NCI-H345 treated with DMSO at 0.1 percent for 48 hours (cell line): ENCODE measurements around the gene AP1M1.

Source experiments
- DNase-seq: peaks from one replicate; lab custom pipeline; 2025; ENCODE audit not compliant: unreplicated experiment; lab: John Stamatoyannopoulos, UW

AP1M1 gene

DNA sequence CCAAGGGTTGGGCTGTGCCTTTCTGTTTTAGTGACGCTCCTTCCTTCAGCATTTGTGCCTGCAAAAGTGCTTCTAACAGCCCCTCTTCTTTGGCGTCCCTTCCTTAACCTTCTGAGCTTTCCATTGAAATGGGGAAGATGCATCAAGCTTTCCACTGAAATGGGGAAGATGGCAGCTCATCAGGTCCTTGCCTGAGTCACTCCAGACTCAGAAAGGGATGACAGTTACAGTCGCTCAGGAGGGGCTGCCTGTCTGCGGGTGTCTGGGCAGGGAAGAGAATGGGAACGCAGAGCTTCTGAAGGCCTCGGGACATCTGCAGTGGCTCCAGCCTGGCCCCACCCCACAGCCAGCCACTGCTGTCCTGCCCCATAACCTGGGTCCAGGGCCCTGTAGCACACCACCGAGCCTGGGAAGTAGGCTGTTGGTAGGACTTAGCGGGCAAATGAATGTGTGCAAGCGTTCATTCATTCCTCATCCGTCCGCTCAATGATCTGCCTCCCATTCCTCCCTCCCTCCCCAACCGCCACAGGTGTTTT is 9.8 kb downstream of the AP1M1 start:
- DNase-seq, result no peak

DNA sequence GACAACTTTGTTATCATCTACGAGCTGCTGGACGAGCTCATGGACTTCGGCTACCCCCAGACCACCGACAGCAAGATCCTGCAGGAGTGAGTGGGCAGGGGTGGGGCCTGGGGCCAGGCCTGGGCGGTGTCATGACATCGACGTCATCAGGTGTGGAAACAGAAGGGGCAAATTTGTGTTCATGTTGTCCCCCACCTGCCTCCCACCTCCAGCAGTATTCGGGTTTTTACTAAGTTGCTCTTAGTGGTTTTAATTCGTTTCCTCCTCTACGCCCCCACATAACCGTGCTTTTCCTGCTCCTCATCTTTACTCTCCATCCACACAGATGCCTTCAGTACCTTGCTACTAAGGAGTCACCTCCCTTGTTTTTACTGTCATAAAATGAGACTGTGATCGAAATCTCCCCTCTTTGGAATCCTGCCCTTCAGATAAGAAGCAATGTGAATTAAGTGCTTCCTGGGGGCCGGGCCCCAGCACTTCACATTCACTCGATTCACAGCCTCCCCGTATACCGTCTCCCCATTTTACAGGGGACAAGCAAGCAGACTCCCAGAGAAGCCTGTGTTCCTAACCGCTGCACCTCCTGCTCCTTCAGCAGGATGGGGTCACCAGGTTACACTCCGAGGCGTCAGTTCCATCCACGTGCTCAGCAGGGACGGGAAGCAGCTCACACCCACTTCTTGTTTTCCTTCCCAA is 10.5 kb downstream of the AP1M1 start:
- no peak for DNase-seq

DNA sequence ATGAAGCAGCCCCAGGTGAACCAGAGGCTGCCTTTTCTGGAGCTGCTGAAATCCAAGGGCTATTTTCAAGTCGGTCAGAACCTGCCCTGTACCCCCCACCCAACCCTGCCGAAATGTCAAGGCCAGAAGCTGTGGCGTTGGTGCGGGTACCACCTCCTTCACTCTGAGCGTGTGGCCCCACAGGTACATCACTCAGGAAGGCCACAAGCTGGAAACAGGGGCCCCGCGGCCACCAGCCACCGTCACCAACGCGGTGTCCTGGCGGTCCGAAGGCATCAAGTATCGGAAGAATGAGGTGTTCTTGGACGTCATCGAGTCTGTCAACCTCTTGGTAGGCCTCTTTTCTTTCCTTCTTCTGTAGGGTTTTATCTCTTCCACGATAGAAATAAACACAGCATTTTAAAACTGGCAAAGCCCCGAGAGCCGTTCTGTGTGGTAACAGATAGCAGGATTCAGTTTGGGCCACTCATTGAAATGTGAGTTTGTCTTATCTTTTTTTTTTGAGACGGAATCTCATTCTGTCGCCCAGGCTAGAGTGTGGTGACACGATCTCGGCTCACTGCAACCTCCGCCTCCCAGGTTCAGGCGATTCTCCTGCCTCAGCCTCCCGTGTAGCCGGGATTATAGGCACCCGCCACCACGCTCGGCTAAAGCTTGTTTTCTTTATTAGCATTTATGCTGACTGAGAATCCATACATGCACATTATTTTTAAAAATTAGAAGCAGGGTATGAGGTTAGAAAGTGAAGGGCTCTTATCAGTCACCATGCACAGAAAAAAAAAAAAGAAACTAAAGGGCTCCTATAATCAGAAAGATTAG is 11.3 kb downstream of the AP1M1 start:
- DNase-seq, result no peak

DNA sequence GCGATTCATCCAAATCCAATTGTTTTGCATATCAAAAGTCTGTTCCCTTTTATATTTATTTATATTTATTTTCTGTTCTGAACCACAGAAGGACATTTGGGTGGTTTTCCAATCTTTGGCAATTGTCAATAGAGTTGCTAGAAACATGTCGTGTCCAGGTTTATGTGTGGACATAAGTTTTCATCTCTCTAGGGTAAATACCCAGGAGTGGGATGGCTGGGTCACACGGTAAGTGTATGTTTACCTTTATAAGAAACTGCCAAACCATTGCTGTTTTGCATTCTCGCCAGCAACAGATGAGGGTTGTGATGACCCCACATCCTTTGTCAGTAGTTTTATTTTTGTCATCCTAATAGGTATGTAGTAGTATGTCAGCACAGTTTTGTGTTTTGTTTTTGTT is 12.5 kb downstream of the AP1M1 start:
- DNase-seq, result no peak

DNA sequence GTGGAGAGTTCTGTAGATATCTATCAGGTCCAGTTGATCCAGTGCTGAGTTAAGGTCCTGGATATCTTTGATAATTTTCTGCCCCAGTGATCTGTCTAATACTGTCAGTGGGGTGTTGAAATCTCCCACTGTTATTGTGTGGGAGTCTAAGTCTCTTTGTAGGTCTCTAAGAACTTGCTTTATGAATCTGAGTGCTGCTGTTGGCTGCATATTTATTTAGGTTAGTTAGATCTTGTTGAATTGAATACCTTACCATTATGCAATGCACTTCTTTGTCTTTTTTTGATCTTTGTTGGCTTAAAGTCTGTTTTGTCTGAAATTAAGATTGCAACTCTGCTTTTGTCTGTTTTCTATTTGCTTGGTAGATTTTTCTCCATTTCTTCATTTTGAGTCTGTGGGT is 15.4 kb downstream of the AP1M1 start:
- DNase-seq, result no peak

DNA sequence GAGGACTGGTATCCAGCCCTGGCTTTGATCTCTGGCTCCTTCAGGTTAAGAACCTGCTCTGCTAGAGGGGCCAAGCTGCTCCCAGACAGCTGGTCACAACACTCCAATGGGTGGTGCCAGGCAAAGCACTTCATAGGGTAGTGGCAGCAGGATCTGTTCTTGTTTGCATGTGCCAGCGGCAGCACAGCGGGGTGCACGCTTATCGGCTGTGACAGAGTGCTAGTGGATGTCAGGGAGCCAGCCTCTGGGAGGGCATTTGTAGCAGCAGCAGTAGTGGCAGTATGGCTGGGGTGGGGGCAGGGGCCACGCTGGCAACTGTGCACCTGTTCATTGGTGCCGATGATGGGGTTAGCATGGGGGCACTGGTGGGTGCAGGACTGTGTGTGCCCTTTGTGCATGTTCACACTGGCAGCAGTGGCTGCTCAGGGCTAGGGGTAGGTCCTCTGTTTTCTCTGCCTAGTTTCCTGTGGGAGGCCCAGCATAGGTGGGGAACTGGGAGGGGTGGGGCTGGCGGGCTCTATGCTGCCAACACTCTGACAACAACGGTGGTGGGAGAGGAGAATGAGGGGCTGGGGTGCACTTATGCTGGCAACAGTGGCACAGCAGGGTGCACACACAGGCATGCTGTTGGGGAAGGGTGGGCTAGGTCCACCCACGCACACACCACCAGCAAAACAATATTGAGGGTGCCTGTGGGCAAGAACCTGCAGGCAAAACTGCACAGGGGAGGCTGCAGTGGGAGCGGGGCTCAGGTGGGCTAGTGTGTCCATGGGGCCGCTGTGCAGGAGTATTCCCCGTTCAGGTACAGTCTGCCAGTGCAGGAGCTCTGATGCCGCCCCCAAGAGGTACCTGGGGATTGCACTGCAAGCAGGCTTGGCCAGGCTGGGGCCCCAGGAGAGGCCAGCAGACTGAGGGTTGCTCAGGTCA is 19.3 kb downstream of the AP1M1 start:
- DNase-seq, result peak; percentile 65

DNA sequence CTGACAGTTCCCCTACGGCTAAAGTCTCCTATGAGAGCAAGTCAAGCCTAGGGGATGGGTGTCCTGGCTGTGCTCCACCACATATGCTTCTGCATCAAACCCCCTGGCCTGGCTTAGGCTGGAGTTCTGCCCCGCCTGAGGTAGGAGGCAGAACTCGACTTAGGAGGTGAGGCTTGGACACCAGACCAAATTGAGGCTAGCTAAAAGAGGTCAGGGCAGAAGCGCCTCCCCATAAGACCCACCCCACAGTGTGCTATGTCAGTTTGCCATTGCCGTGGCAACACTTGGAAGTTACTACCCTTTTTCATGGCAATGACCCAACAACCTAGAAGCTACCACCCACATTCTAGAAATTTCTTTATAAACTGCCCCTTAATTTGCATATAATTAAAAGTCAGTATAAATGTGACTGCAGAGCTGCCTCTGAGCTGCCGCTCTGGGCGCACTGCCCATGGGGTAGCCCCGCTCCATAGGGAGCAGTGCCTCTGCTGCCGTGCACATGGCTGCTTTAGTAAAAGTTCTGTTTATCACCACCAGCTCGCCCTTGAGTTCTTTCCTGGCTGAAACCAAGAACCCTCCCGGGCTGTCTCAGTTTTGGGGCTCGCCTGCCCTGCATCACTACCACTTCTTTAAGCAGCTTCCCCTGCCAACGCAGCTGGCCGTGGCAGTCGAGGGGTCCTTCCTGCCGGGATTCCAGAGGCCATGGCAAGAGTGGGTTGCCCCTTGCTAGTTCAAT is 20.2 kb downstream of the AP1M1 start:
- DNase-seq, result no peak

DNA sequence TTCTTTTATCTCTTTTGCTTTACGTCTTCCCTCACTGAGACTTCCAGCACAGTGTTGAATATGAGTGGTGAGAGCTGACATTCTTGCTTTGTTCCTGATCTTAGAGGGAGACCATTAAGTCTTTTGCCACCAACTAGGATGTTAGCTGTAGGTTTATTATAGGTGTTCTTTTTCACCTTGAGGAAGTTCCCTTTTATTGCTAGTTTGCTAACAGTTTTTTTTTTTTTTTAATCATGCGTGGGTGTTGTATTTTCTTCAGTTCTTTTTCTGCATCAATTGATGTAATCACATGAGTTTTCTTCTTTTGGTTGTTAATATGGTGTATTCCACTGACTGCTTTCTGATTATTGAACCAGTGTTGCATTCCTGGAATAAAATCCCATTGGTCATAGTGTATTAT is 21.1 kb downstream of the AP1M1 start:
- DNase-seq, result no peak

DNA sequence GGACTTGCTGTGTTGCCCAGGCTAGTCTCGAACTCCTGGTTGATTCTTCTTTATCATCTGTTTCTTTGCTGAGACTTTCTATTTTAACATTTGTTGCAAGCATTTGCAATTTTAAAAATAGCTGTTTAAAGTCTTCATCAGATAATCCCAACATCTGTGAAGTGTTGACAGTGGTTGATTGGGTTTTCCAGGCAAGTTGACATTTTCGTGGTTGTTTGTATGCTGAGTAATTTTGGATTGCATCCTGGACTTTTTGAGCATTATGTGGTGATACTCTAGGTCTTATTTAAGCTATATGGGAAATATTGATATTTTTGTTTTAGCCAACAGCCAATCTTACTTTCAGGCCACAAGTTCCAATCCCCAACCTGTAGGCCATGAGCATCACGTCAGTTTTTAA is 25.1 kb downstream of the AP1M1 start:
- no peak for DNase-seq

DNA sequence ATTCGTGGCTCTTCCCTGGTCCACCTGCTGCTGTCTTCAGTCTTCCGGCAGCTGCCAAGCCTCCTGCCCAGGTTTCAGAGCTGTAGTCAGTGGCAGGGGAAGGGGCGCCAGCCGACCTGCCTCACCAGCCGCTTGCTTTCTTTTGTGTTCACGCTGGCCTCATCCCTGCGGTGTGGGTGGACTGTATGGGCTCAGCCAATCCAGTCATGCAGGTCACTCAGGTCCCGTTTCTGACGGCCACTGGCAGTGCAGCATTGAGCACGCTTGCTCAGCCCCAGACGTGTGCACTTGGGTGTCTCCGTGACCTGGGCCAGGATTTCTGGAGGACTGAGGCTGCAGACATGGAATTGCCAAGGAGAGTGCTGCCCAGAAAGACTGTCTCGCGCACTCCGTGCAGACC is 26.0 kb downstream of the AP1M1 start:
- DNase-seq, result no peak

DNA sequence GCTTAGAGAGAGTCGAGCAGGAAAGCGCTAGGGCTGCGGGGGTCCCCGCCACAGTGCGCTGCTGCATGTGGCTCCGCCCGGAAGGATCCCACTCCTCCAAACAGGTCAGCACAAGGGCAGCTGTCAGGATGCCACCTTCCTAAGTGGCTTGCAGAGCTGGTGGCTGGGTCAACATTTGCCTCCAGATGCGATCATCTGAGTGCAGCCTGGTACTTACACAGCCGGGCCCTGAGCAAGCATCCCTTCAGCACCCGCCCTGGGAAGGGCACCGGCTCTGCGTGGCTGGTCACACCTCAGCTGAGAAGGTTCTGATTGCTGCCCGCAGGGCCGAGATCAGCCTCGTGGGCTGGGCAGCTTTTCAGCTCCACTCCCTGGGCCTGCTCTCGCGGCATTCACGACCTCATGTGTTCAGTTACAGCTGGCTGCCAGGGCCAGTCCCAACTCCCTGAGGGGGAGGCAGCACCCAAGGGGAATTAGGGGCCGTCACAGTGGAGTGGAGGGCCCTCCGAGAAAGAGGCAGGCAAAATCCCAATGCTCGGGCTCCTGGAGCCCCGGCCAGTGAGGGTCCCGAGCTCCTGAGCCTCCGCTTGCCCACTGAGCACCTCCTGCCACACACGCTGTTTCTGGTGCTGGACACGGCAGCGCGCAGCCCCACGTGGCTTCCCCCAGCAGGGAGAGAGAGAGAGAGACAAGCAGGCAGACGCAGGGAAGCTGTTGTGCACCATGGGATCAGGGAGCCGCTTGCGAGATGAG is 26.8 kb downstream of the AP1M1 start:
- no peak for DNase-seq

DNA sequence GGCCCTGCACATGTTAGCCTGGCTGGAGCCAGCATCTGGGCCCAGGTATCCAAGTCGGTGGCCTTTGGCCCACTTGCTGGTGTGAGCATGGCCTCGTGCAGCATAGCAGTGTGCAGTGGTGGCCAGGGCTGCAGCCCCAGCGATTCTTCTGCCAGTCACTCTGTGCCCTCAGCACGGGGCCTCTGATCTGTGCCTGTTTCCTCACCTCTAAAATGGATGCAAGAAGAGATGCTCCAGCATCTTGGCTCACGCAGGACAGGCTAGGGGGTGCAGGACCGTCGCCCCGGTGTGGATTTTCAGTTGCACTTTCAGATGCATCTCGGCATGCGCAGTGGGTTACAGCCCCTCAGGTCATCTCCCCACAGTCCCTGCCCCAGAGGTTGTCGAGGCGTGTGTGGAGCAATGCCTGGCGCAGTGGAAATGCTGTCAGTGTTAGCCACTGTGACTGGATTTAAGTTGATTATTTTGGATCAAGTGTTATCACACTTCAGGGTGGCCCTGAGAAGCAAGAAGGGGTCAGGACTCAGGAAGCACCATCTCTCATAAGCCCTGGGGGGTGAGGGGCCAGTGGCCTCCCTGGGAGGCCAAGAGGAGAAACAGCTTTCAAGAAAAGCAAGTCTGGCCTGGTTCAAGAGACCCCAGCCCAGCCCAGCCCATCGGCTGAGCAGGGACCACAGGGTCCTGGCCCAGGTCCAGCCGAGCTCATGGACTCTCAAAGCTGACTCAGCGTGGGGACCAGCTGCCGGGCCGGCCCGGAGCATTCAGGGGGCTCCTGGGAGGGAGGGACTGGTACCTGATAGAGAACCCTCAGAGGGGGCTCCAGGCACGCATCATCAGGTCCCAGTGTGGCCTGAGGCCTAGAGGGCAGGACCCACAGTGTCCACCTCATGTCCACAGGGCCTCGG is 27.8 kb downstream of the AP1M1 start:
- DNase-seq, result no peak

DNA sequence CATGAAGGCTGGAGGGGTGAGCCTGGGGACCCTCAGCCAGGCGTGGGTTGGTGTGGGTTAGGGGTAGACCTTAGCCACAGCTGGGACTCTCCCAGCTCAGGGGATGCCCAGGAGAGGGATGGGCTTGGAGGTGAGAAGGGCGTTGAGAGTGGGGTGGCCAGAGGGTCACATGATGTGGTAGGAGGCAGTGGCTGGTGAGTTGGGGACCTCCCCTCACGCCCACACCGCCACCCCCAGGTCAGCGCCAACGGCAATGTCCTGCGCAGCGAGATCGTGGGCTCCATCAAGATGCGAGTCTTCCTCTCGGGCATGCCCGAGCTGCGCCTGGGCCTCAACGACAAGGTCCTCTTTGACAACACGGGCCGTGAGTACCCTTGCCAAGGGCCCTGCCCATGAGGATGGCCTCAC is 28.5 kb downstream of the AP1M1 start:
- no peak for DNase-seq

DNA sequence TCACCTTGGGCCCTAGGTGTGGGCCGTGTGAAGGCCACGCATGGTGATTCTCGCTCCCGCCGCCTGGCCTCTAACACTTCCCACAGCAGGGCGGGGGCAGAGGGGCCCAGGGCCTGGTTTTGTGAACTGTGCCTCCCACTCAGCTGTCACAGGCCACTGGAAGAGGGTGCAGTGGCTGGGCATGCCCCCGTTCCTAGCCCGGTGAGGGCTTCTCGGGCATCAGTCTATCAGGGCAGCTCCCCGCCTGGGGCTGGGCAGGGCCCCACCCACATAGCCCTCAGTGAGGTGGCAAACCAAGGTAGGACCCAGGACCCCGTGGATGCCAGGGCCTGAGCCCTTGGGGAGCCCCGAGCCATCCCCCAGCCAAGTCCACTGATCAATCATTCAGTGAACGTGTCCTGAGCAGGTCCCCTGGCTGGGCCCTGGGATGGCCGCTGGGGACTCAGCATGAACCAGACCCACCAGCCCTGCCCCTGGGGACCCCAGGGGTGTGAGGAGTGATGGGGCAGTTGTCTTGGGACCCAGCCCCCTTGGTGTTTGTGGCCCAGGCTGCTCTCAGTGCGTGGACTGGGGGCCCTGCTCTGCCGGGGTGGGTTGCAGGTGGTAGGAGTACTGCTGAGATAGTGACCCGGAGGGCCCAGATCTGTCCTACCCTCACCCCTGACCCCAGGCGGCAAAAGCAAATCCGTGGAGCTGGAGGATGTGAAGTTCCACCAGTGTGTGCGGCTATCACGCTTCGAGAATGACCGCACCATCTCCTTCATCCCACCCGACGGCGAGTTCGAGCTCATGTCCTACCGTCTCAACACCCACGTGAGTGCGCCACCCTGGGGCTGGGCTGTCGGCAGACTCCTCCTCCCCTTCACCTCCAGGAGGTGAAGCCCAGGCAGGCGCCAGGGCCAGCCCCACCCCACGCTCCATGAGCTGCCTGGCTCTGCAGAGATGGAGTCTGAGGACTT is 29.4 kb downstream of the AP1M1 start:
- no peak for DNase-seq

DNA sequence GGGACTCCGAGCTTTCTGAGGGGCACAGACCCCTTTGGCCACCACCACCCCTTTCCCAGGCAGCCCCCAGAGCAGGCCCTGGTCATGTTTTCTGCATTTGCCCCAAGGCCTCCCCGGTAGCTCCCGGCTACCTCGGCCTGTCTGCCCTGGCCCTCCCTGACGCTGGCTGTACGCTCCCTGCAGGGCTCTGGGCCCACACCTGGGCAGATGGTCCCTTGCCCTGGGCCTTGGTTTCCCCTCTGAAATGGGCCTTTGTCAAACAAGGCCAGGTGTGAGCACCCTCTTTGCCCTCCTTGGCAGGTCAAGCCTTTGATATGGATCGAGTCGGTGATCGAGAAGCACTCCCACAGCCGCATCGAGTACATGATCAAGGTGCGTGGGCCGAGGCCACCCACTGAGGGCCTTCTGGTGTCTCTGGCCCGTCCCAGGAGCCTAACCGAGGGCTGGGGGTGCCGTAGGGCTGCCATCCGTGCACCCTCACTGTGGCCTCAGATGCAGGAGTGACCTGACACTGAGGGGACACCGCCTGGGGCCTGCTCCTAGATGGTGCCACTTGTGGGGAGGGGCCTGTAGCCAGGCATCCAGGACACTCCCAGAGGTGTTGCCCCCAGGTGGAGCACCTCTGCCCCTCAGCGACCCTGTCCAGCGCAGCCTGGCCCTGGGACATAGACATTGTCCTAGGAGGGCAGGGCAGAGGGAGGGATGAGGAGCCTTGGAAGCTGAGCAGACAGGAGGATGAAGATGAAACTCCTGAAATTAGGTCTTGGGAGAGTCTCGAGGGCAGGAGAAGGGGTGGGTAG is 30.3 kb downstream of the AP1M1 start:
- DNase-seq, result no peak

DNA sequence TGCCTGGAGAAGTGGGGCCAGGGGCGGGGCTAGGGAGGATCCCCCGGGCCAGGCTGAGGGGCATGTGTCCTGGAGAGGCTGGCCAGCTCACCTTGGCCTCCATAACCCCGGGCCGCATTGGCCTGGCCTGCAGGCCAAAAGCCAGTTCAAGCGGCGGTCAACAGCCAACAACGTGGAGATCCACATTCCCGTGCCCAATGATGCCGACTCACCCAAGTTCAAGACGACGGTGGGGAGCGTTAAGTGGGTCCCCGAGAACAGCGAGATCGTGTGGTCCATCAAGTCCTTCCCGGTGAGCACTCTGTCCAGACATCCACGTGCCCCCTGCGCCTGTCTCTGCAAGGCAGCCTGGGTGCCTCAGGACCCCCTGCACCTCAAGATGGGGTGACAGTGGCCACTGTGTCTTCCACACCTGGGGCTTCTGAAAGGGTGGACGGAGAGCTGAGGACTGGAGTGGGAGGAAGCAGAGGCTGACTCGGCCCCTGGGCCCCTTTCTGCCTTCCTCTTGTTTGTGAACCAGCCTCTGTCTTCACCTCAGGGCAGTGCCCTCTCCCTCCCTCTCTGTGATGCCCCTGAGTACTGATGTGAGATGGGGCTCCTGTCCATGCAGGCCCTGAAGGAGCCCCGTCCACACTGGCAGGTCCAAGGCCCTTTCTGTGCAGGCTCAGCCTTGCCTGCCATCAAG is 31.1 kb downstream of the AP1M1 start:
- no peak for DNase-seq

DNA sequence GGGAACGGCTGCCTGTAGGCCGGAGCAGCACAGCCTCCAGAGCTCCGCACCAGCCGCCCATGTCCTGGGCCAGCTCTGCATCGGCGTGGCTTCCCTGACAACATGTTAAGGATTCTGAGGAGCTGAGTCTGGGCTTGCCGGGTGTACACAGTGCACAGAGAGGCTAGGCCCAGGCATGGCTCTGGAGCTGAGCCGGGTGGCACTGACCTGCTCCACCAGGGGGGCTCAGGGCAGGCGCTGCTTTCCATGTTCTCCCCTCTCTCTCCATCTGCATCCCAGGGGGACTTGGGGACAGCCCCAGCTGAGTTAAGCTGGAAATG is 31.6 kb downstream of the AP1M1 start:
- no peak for DNase-seq
